Body of pancreas (tissue), 4 donors: ENCODE data around the gene KIAA0825. TPM values are rescaled to one million over a fixed set of nuclear protein-coding genes. Genes with fewer than 3 reads are reported as not detected.
A peak's percentile ranks its signal among the peaks of the same experiment; 100 is the strongest.

ENCODE experiments used
- ATAC-seq: fragments of 150-250 bp; one replicate; pipeline ENCODE4 v1.9.1; 2016
- DNase-seq, 4 donors: peaks; one replicate each; pipeline ENCODE4 v3.0.0-alpha.2; 2019
- H3K27ac ChIP-seq, 4 donors: fragments of 200-600 bp; sonication (generic); 1 replicate in 3 of 4; 2 replicates in 1 of 4; pipeline versions ENCODE4 v1.5.1 to v1.6.1; 2016 to 2019; ENCODE audit warnings: mild to moderate bottlenecking in 1 of 4, mixed read lengths in 1 of 4, moderate library complexity in 1 of 4
- H3K27me3 ChIP-seq, 2 donors: fragments of 200-600 bp; sonication (generic); one replicate each; pipeline ENCODE4 v1.6.0; 2016; ENCODE audit warnings: mild to moderate bottlenecking in 1 of 2
- H3K36me3 ChIP-seq, 2 donors: fragments of 200-600 bp; sonication (generic); replicated peaks in 1 of 2; 2 replicates each; pipeline ENCODE4 v1.5.1; 2016; ENCODE audit warnings: low read depth in 2 of 2; ENCODE audit not compliant: insufficient read depth in 1 of 2
- H3K4me1 ChIP-seq: fragments of 200-600 bp; sonication (generic); one replicate; pipeline ENCODE4 v1.6.0; 2016
- H3K4me3 ChIP-seq, 2 donors: fragments of 200-600 bp; sonication (generic); 1 replicate in 1 of 2; 2 replicates in 1 of 2; pipeline ENCODE4 v1.5.1; 2016 to 2019
- H3K9me3 ChIP-seq, 3 donors: fragments of 200-600 bp; sonication (generic); 1 replicate in 2 of 3; 2 replicates in 1 of 3; pipeline ENCODE4 v1.5.1; 2016
- CTCF ChIP-seq, 7 experiments: fragments of 450-650 bp in 4 of 7; fragments of 200-600 bp in 3 of 7; sonication (generic) in 3 of 7; IDR thresholded peaks; one replicate each; pipeline ENCODE4 v1.5.1; 2016 to 2019; ENCODE audit warnings: antibody characterized with exemption in 7 of 7
- POLR2A ChIP-seq, 3 donors: fragments of 450-650 bp; IDR thresholded peaks; one replicate each; pipeline ENCODE4 v1.6.1; 2016; ENCODE audit warnings: antibody characterized with exemption in 3 of 3, mild to moderate bottlenecking in 2 of 3
- WGBS, 2 donors: methylation state at CpG; one replicate each; pipeline ENCODE4 v1.1.5; 2017; 5-methylcytosine and 5-hydroxymethylcytosine counted together
- intact Hi-C: fragments of 100-400 bp; cut with DNase I; formaldehyde crosslinking; loops from one replicate; pipeline ENCODE4 v1.15.1; 2023
- total RNA-seq, 2 donors: library from RNA; depleted of rRNA; stranded (reverse); fragments of >200 nt; gene quantifications; one replicate each; pipeline ENCODE4 v1.1.0, GENCODE V29; 2016

The KIAA0825 gene
- 1 to 10 TPM; 5.7 to 6.6 TPM for total RNA-seq

GRCh38 chr5:94618493-94619328 lies at the start of gene KIAA0825, which contains the start of gene SLF1:
Gene KIAA0825, minus strand, starts transcription at chr5:94618604. Its CDS starts 81,478 bp downstream, at chr5:94537126.
Gene SLF1, plus strand, starts transcription at chr5:94618669. Its CDS starts 10,142 bp downstream, at chr5:94628811.
- H3K36me3 ChIP-seq, result no peaks in the 10 kb centered on the region
- no peaks in the 10 kb centered on the region for H3K9me3 ChIP-seq
- peak; percentile 85 to 91 (median 90) for DNase-seq
- TF ChIP-seq POLR2A (IDR thresholded peaks at IDR 0.05) (peak in 2 of 3 donors; percentile 67 to 71), CTCF (IDR thresholded peaks at IDR 0.05) (peak in 2 of 7 experiments; percentile 9 to 14)
- H3K4me1 ChIP-seq, result peaks cover 22% of the 10 kb centered on the region
- ATAC-seq, result peak; percentile 98
- intact Hi-C loops, result no loop called here
- peak within 1 kb of the TSS; percentile 50 to 98 for H3K4me3 ChIP-seq
- 0 to 1% methylated on average over 14 to 62 of the region's 63 CpGs for WGBS, 2 donors
- H3K27ac ChIP-seq, result peak within 1 kb of the TSS; percentile 73 to 91 (median 82)
- H3K27me3 ChIP-seq, result no peaks in the 10 kb centered on the region

GRCh38 chr5:94667937-94668336 lies 49.5 kb upstream of the KIAA0825 start:
- intact Hi-C loops, result no loop called here
- H3K4me1 ChIP-seq, result no peaks in the 10 kb centered on the region
- TF ChIP-seq CTCF (IDR thresholded peaks at IDR 0.05) (no peak), POLR2A (IDR thresholded peaks at IDR 0.05) (no peak)
- H3K27ac ChIP-seq, result no peak overlapping the region
- WGBS, 2 donors, result 92 to 98% methylated on average over 3 of the region's 3 CpGs
- ATAC-seq (no peak), DNase-seq (no peak)
- H3K4me3 ChIP-seq, result no peak overlapping the region
- H3K36me3 ChIP-seq, result no peaks in the 10 kb centered on the region
- no peaks in the 10 kb centered on the region for H3K27me3 ChIP-seq
- H3K9me3 ChIP-seq, result no peaks in the 10 kb centered on the region

GRCh38 chr5:94661086-94661485 lies 42.7 kb upstream of the KIAA0825 start:
- Histone ChIP-seq H3K36me3 (no peaks in the 10 kb centered on the region), H3K4me1 (no peaks in the 10 kb centered on the region), H3K27ac (no peak overlapping the region), H3K27me3 (no peaks in the 10 kb centered on the region), H3K9me3 (no peaks in the 10 kb centered on the region), H3K4me3 (no peak overlapping the region)
- intact Hi-C loops, result no loop called here
- DNase-seq (no peak), ATAC-seq (no peak)
- no peak for TF ChIP-seq CTCF (IDR thresholded peaks at IDR 0.05)
- no peak for TF ChIP-seq POLR2A (IDR thresholded peaks at IDR 0.05)
- WGBS, 2 donors, result 89 to 100% methylated on average over 3 of the region's 3 CpGs

GRCh38 chr5:94660506-94660905 lies 42.1 kb upstream of the KIAA0825 start:
- no peak overlapping the region for H3K4me3 ChIP-seq
- intact Hi-C loops, result no loop called here
- H3K27ac ChIP-seq, result no peak overlapping the region
- no peak for TF ChIP-seq CTCF (IDR thresholded peaks at IDR 0.05)
- no peak for TF ChIP-seq POLR2A (IDR thresholded peaks at IDR 0.05)
- no peaks in the 10 kb centered on the region for H3K27me3 ChIP-seq
- H3K9me3 ChIP-seq, result no peaks in the 10 kb centered on the region
- no peaks in the 10 kb centered on the region for H3K4me1 ChIP-seq
- DNase-seq (no peak), ATAC-seq (no peak)
- no peaks in the 10 kb centered on the region for H3K36me3 ChIP-seq
- WGBS, 2 donors, result 93 to 100% methylated on average over 6 of the region's 8 CpGs
